ENCODE data around the gene TNPO1. TPM values are rescaled to one million over a fixed set of nuclear protein-coding genes. Genes with fewer than 3 reads are reported as not detected.

Gene TNPO1
- total and polyA plus RNA-seq, 2 of the 8 experiments (the other 6 are each of a cell fraction or from before 2014, with no cell fraction given) = 38.5 to 211 TPM

DNA sequence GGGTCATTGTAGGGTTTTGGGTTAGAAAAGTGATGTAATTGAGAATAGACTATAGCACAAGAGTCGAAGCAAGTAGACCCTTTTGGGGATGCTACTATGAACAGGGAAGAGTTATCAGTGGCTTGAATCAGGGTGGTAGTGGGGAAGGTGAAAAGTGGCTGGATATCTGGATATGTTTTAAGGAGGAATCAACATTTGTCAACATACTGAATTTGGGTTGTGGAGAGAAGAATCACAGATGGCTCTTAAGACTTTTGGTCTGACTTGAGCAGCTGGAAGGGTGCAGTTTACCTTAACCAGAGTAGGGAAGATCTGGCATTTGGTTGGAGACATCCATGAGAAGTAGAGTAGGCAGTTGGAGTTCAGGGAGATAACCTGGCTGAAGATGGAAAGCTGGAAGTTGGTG is 100.9 kb downstream of the TNPO1 start:
- Histone ChIP-seq H4K20me1 (replicated peaks in 1 of 2; ENCODE audit: control insufficient read depth in 1 of 2, insufficient read depth in 2 of 2, low read length in 2 of 2) (no peaks in the 10 kb centered on the region), H3K23me2 (ENCODE audit: low read depth, low read length) (no peaks in the 10 kb centered on the region; the same call in 1 of the 2 replicates), H4K5ac (ENCODE audit: insufficient read length, low read depth, low read length) (no peak overlapping the region), H3K79me2 (ENCODE audit: control insufficient read depth in 1 of 2, insufficient read depth in 2 of 2, low read length in 2 of 2) (no peaks in the 10 kb centered on the region), H3K4me2 (ENCODE audit: insufficient read depth in 1 of 2, low read depth in 2 of 2, low read length in 2 of 2) (no peak overlapping the region), H3K4me1 (replicated peaks in 1 of 4; ENCODE audit: control insufficient read depth in 3 of 4, insufficient read depth in 4 of 4, low read length in 3 of 4) (peaks cover 0 to 4% (median 0%) of the 10 kb centered on the region in 4 experiments; a peak in 1 of 7 replicates), H3K4ac (replicated peaks; ENCODE audit: insufficient read length, low read depth, low read length) (no peak overlapping the region), H2AK5ac (ENCODE audit: low read depth, low read length) (no peak overlapping the region), H2AFZ (ENCODE audit: low read length) (no peak overlapping the region), H3K27ac (ENCODE audit: low read depth, low read length) (no peak overlapping the region), H3K56ac (replicated peaks; ENCODE audit: insufficient read length, low read depth, low read length) (no peak overlapping the region), H3K36me3 (ENCODE audit: control insufficient read depth in 2 of 4, insufficient read depth in 4 of 4, low read length in 3 of 4) (no peaks in the 10 kb centered on the region), H3K14ac (ENCODE audit: insufficient read length) (no peak overlapping the region), H3K9ac (replicated peaks in 1 of 4; ENCODE audit: extremely low read depth in 1 of 4, low read depth in 3 of 4, low read length in 3 of 4) (no peak overlapping the region), H3K9me3 (ENCODE audit: insufficient read depth in 2 of 2, low read depth in 1 of 2, low read length in 1 of 2) (no peaks in the 10 kb centered on the region), H3K4me3 (ENCODE audit: extremely low read depth in 1 of 4, insufficient read depth in 2 of 4, low read depth in 3 of 4, low read length in 4 of 4) (no peak overlapping the region), H2BK15ac (ENCODE audit: low read length) (no peak overlapping the region), H2BK120ac (replicated peaks; ENCODE audit: low read depth, low read length) (no peak overlapping the region), H2BK12ac (ENCODE audit: low read depth, low read length) (no peak overlapping the region), H2BK20ac (ENCODE audit: low read length) (no peak overlapping the region), H3K79me1 (ENCODE audit: low read depth, low read length) (no peaks in the 10 kb centered on the region), H3K27me3 (replicated peaks in 1 of 4; ENCODE audit: control insufficient read depth in 3 of 4, extremely low read depth in 1 of 4, insufficient read depth in 3 of 4, low read length in 3 of 4) (no peaks in the 10 kb centered on the region), H3K23ac (ENCODE audit: insufficient read length) (no peak overlapping the region), H4K91ac (replicated peaks; ENCODE audit: insufficient read length, low read length) (no peak overlapping the region), H3K18ac (ENCODE audit: extremely low read depth, low read length) (no peak overlapping the region), H4K8ac (ENCODE audit: extremely low read depth, insufficient read depth, low read length) (no peak overlapping the region), H2BK5ac (ENCODE audit: low read depth, low read length) (no peak overlapping the region)
- TF ChIP-seq EZH2 (IDR thresholded peaks at IDR 0.05; ENCODE audit: low read depth, low read length, severe bottlenecking) = no peak
- TF ChIP-seq POLR2A (IDR thresholded peaks at IDR 0.05; ENCODE audit: control extremely low read depth in 1 of 2, low read depth in 2 of 2, low read length in 2 of 2) = peak in 1 of 2 experiments; percentile 54; a peak in 1 of 3 replicates
- 100% methylated on average over 1 of the region's 1 CpG; no CpG with 5 or more reads in 1 of the 2 experiments for WGBS, 2 experiments (ENCODE audit: extremely low coverage in 1 of 2, insufficient coverage in 1 of 2, insufficient read length in 1 of 2, insufficient replicate concordance in 2 of 2, low coverage in 1 of 2, low lambda C conversion rate in 2 of 2, missing lambda C conversion rate in 1 of 2)
- no peak for DNase-seq (ENCODE audit: low read depth in 1 of 2, low spot score in 2 of 2)
- CTCF ChIA-PET (ENCODE audit: partially characterized antibody) = interaction anchor here (1.3 to 1.4 kb wide), 3 partner anchors 253 to 308 kb away, joined by 4 to 6 read pairs (median 4); no protein-coding TSS in a partner anchor
- POLR2A ChIA-PET (ENCODE audit: partially characterized antibody) = interaction anchor here (0.7 to 1.5 kb wide), 8 partner anchors 9 to 569 kb away, joined by 3 to 4 read pairs (median 3); no protein-coding TSS in a partner anchor
- no peak for FAIRE-seq

Data from H1 (cell line).